NCI-H128 (cell line): Measurements from ENCODE around the gene OR13A1.
"Not testable (repeated sequence)": the region's sequence is repeated elsewhere in the genome, so short reads cannot be mapped to it uniquely, and the experiment has no call there.

Source experiments
- DNase-seq: peaks from one replicate; lab custom pipeline; 2025; ENCODE audit not compliant: unreplicated experiment; lab: John Stamatoyannopoulos, UW

Gene OR13A1, protein sequence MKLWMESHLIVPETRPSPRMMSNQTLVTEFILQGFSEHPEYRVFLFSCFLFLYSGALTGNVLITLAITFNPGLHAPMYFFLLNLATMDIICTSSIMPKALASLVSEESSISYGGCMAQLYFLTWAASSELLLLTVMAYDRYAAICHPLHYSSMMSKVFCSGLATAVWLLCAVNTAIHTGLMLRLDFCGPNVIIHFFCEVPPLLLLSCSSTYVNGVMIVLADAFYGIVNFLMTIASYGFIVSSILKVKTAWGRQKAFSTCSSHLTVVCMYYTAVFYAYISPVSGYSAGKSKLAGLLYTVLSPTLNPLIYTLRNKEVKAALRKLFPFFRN

DNA sequence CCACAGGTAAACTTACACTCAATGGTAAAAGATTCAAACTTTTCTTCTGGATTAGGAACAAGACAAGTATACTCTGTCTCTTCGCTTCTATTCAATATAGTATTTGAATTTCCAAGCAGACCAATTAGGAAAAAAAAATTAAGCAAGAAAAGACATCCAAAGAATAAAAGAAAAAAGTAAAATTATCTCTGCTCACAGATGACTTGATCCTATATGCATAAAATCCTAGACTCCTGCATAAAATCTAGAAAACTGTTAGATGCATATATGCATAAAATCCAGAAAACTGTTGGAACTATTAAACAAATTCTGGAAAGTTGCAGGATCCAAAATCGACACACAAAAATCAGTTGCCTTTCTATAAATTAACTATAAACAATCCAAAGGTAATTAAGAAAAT lies at the start of gene OR13A1:
Gene OR13A1 (minus strand): TSS at position 101 of the 400 bp plus-strand sequence. CDS start 11,186 bp downstream, outside the sequence.
- no peak for DNase-seq

DNA sequence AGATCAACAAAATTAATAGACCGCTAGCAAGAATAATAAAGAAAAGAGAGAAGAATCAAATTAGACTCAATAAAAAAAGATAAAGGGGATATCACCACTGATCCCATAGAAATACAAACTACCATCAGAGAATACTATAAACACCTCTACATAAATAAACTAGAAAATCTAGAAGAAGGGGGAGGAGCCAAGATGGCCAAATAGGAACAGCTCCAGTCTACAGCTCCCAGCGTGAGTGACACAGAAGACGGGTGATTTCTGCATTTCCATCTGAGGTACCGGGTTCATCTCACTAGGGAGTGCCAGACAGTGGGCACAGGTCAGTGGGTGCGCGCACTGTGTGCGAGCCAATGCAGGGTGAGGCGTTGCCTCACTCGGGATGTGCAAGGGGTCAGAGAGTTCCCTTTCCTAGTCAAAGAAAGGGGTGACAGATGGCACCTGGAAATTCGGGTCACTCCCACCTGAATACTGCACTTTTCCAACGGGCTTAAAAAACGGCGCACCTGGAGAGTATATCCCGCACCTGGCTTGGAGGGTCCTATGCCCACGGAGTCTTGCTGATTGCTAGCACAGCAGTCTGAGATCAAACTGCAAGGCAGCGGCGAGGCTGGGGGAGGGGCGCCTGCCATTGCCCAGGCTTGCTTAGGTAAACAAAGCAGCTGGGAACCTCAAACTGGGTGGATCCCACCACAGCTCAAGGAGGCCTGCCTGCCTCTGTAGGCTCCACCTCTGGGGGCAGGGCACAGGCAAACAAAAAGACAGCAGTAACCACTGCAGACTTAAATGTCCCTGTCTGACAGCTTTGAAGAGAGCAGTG lies 46.8 kb upstream of the OR13A1 start:
- not testable (repeated sequence) for DNase-seq

DNA sequence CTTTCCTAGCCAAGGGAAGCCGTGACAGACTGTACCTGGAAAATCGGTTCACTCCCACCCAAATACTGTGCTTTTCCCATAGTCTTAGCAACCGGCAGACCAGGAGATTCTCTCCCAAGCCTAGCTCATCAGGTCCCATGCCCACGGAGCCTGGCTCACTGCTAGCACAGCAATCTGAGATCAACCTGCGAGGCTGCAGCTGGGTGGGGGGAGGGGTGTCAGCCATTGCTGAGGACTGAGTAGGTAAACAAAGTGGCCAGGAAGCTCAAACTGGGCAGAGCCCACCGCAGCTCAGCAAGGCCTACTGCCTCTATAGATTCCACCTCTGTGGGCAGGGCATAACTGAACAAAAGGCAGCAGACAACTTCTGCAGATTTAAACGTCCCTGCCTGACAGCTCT lies 43.6 kb upstream of the OR13A1 start:
- not testable (repeated sequence) for DNase-seq

DNA sequence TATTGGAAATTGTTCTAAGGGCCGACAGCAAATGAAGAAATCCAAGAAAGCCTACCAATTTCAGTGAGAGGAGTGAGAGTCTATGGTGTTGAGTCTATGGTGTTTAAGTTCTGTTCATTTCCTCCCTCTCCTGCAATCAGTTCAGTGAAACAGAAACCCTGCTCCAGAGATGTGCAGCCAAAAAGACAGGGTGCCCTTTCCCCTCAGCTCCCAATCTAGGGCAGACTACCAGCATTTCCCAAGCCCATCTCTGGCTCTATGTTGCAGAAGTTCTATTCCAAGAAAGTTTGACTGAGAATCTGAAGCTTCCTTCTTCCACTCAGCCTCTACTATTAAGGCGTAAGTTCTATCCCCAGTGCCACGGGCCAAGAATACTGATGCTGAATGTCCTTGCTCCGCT lies 40.1 kb upstream of the OR13A1 start:
- DNase-seq: no peak

DNA sequence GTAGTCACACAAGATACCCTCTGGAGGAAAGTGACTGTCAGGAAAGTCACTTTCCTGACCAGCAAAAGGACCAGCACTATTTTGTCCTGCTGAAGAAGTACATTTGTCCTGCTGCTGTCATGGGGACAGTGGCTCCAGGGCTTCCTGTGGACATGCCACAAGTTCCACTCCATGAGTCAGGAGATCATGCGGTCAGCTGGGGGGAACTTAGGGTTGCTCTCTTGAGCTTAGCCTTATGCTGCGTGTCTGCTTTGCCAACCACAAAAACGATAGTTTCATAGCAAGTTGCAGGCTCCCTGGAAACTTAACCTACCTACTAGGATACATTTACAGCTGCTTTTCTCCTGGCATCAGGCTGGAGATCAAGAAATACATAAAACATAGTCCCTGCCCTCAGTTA lies 38.9 kb upstream of the OR13A1 start:
- no peak for DNase-seq

DNA sequence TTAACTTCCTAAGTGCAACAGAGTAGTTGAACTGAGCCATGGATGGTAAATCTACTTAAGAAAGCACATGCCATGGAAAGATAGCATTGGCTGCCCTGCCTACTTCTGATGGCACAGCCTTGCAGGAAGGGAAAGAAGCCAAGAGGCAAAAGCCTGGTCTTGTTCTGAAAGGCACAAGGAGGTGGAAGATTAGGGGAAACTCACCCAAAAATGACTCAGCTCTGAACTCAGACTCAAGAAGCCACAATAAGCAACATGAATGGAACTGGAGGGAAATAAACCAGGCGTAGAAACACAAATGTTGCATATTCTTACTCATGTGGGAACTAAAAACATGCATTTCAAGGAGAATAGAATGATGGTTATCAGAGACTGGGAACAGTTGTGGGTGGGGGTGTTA lies 37.8 kb upstream of the OR13A1 start:
- no peak for DNase-seq

DNA sequence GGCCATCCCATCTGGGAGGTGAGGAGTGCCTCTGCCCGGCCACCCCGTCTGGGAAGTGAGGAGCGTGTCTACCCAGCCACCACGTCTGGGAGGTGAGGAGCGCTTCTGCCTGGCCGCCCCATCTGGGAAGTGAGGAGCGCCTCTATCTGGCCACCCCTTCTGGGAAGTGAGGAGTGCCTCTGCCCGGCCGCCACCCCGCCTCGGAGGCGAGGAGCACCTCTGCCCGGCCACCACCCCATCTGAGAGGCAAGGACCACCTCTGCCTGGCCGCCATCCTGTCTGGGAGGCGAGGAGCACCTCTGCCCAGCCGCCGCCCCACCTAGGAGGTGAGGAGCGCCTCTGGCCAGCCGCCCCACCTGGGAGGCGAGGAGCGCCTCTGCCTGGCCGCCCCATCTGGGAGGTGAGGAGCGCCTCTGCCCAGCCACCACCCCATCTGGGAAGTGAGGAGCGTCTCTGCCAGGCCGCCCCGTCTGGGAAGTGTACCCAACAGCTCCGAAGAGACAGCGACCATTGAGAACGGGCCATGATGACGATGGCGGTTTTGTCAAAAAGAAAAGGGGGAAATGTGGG lies 32.9 kb upstream of the OR13A1 start:
- DNase-seq: not testable (repeated sequence)

DNA sequence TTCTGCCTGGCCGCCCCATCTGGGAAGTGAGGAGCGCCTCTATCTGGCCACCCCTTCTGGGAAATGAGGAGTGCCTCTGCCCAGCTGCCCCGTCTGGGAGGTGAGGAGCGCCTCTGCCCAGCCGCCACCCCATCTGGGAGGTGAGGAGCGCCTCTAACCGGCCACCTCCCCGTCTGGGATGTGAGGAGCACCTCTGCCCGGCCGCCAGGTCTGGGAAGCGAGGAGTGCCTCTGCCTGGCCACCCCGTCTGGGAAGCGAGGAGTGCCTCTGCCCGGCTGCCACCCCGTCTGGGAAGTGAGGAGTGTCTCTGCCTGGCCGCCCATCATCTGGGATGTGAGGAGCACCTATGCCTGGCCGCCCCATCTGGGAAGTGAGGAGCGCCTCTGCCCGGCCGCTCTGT lies 32.1 kb upstream of the OR13A1 start:
- DNase-seq: not testable (repeated sequence)

DNA sequence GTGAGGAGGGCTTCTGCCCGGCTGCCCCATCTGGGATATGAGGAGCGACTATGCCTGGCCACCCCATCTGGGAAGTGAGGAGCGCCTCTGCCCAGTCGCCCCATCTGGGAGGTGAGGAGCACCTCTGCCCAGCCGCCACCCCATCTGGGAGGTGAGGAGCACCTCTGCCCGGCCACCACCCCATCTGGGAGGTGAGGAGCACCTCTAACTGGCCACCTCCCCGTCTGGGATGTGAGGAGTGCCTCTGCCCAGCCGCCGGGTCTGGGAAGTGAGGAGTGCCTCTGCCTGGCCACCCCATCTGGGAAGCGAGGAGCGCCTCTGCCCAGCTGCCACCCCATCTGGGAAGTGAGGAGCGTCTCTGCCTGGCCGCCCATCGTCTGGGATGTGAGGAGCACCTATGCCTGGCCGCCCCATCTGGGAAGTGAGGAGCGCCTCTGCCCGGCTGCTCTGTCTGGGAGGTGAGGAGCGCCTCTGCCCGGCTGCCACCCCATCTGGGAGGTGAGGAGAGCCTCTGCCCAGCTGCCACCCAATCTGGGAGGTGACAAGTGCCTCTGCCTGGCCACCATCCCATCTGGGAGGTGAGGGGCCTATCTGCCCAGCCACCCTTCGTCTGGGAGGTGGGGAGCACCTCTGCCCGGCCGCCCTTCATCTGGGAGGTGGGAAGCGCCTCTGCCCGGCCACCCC lies 31.4 kb upstream of the OR13A1 start:
- DNase-seq: not testable (repeated sequence)

DNA sequence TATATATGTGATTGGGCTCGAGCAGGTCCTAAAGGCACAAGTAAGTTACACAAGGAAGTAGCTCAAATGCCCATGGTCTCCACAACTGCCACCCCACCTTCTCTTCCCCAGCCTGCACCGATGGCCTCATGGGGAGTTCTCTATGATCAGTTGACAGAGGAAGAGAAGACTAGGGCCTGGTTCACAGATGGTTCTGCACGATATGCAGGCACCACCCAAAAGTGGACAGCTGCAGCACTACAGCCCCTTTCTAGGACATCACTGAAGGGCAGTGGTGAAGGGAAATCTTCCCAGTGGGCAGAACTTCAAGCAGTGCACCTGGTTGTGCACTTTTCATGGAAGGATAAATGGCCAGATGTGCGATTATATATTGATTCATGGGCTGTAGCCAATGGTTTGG lies 25.0 kb upstream of the OR13A1 start:
- not testable (repeated sequence) for DNase-seq

DNA sequence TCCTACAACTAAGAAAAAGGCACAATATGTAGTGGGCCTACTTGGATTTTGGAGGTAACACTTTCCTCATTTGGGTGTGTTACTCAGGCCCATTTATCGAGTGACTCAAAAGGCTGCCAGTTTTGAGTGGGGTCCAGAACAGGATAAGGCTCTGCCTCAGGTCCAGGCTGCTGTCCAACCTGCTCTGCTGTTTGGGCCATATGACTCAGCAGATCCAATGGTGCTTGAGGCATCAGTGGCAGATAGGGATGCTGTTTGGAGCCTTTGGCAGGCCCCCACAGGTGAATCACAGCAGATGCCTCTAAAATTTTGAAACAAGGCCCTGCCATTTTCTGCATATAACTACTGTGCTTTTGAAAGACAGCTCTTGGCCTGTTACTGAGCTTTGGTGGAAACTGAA lies 24.5 kb upstream of the OR13A1 start:
- DNase-seq: no peak

DNA sequence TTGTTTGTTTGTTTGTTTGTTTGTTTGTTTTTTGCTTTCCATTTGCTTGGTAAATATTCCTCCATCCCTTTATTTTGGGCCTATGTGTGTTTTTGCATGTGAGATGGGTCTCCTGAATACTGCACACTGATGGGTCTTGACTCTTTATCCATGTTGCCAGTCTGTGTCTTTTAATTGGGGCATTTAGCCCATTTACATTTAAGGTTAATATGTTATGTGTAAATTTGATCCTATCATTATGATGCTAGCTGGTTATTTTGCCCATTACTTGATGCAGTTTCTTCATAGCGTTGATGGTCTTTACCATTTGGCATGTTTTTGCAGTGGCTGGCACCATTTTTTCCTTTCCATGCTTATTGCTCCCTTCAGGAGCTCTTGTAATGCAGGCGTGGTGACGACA lies 16.4 kb upstream of the OR13A1 start:
- not testable (repeated sequence) for DNase-seq

DNA sequence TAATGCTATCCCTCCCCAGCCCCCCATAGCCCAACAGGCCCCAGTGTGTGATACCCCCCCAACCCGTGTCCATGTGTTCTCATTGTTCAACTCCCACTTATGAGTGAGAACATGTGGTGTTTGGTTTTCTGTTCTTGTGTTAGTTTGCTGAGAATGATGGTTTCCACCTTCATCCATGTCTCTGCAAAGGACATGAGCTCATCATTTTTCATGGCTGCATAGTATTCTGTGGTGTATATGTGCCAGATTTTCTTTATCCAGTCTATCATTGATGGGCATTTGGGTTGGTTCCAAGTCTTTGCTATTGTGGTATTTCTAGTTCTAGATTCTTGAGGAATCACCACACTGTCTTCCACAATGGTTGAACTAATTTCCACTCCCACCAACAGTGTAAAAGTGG lies 11.5 kb upstream of the OR13A1 start:
- not testable (repeated sequence) for DNase-seq

DNA sequence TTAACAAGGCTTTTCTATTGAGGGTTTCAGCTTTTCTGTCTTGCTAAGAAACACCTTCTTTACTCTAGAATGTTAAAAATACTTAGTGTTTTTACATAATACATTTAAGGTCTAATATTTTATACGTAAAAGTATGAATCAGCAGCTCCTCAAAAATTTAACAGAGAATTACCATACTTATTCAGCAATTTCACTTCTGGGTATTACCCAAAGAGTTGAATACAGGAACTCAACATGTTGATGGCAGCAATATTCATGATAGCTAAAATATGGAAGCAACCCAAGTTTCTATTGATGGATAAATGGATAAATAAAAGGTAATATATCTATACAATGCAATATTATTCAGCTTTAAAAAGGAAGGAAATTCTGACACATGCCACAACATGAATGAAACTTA lies 9.7 kb upstream of the OR13A1 start:
- DNase-seq: no peak

DNA sequence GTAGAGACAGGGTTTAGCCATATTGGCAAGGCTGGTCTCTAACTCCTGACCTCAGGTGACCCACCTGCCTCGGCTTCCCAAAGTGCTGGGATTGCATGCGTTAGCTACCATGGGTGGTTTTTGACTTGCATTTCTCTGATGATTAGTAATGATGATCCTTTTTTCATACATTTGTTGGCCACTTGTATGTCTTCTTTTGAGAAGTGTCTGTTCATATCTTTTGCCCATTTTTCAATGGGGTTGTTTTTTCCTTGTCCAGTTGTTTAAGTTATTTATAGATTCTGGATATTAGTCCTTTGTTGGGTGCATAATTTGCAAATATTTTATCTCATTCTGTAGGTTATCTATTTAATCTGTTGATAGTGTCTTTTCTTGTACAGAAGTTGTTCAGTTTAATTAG lies 4.3 kb upstream of the OR13A1 start:
- DNase-seq: no peak

DNA sequence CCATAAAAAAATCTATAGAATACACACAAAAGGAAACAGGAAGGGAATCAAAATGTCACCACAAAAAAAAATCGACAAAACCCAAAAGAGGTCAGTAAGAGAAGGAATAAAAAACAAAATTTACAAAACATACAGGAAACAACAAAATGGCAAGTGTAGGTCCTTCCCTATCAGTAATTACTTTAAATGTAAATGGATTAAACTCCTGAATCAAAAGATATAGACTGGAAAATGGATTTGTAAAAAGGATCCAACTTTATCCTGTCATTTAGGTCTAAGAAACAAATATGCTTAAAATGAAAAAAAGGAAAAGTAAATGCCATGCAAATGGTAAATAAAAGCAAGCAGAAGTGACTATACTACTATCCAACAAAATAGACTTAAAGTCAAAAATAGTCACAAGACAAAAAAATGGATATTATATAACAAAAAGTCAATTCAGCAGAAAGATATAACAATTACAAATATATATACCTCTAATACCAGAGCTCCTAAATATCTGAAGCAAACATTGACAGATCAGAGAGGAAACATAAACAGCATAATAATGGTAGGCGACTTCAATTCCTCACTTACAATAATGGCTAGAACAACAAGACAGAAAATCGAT lies 2.0 kb downstream of the OR13A1 start:
- DNase-seq: no peak

DNA sequence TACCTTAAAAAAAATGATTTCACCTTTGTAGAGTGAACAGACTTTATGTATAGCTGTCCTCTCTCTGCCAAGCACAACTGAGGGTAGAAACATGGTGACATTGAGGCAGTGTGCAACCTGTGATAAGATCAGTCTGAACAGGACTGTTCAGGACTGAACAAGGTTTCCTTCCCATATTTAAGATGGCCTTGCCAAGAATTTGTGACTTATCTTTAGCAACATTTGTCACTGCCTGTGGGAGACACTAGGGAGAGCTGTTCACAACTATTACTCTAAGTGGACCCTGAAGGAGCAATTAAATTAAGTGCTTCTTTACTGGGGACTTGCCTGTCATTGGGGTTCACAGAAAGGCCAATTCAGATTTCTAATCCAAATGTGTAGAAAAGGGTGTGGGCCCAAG lies 6.7 kb downstream of the OR13A1 start:
- no peak for DNase-seq

DNA sequence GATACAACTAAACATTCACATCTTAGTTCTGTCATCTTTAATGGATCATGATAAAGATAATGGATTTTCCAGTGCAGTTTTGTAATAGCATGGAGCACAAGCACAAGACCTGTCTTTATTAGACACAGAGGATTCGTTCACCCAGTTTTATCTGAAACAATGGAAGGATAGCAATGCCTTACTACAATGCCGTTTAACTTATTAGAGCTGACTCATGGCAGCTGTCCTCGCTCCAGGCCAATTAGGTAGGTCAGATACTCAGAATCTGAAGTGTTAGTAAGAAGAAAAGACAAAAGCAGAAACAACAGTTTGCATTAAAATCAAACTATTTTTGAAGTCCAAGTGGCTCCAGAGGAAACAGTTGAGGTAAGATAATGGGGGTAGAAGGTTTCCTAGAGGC lies 12.8 kb downstream of the OR13A1 start:
- DNase-seq: no peak

DNA sequence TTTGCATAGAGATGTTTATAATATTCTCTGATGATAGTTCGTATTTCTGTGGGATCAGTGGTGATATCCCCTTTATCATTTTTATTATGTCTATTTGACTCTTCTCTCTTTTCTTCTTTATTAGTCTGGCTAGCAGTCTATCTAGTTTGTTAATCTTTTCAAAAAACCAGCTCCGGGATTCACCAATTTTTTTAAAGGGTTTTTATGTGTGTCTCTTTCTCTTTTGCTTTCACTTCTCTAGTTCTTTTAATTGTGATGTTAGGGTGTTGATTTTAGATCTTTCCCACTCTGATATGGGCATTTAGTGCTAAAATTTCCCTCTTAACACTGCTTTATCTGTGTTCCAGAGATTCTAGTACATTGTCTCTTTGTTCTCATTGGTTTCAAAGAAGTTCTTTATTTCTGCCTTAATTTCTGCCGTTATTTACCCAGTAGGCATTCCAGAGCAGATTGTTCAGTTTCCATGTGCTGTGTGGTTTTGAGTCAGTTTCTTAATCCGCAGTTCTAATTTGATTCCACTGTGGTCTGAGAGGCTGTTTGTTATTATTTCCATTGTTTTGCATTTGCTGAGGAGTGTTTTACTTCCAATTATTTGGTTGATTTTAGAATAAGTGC lies 17.0 kb downstream of the OR13A1 start:
- DNase-seq: not testable (repeated sequence)

DNA sequence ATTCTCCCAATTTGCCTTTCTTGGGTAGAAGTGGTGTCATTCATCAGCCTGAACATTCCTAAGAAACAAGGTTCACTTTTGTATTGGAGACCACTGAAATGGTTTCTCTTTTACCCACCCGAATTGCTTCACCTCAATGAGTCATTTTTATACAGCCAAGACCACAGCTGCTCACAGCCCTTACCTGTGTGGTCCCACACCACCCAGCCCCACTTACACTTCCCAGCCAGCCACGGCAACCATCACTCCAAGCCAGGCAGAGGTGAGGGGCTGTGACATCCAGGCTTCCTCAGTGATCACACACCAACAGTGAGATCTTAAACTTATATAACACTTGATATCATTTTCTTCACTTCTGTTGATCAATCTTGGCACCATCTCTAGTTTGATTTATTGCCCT lies 20.7 kb downstream of the OR13A1 start:
- no peak for DNase-seq

DNA sequence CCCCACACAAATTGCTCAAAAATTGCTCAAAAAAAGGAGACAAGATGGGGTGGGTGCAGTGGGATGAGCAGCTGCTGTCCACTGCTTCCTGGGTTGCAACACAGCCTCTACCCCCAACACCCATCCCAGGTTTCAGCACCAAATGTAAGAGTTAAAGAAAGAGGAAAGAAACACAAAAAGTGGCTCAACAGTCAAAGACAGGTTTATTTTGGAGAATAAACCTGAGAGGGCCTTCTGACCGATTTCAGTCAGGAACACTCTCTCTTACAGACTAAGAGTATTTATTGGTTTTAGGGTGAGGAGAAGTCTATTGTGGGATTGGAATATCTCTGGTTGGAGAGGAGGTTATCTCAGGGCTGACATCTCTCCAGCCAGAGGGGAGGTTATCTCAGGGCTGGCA lies 28.4 kb downstream of the OR13A1 start:
- DNase-seq: no peak
